Stimulated activated naive CD4-positive, alpha-beta T cell treated with Interleukin-2 at 50 U/mL for 16 hours (primary cell): Measurements from ENCODE around the gene TMEM223.
"Not testable (repeated sequence)": the region's sequence is repeated elsewhere in the genome, so short reads cannot be mapped to it uniquely, and the experiment has no call there.

ENCODE experiments used
- DNase-seq: peaks from one replicate; lab custom pipeline; 2025; lab: John Stamatoyannopoulos, UW

Gene TMEM223

GRCh38 chr11:62752994-62753735 is 38.6 kb downstream of the TMEM223 start:
- DNase-seq = no peak

- DNase-seq = no peak
Observed at GRCh38 chr11:62752177-62752785, 39.5 kb downstream of the TMEM223 start.

- not testable (repeated sequence) for DNase-seq
Observed at GRCh38 chr11:62749931-62750330, 41.9 kb downstream of the TMEM223 start.

- no peak for DNase-seq
Observed at GRCh38 chr11:62747475-62748160, 44.2 kb downstream of the TMEM223 start.
